Measurements from ENCODE around the gene ZBTB24.

ZBTB24 gene

GRCh38 chr6:109498052-109498451 lies 15.0 kb upstream of the ZBTB24 start:
- TF ChIP-seq CTCF (IDR thresholded peaks at IDR 0.05), result no peak
- Histone ChIP-seq H3K36me3 (no peaks in the 10 kb centered on the region), H3K27ac (no peak overlapping the region), H3K4me1 (ENCODE audit: control insufficient read depth in 1 of 2, insufficient read depth in 1 of 2, low read depth in 1 of 2, low read length in 1 of 2) (no peaks in the 10 kb centered on the region), H3K27me3 (no peaks in the 10 kb centered on the region), H3K9me3 (no peaks in the 10 kb centered on the region), H3K4me3 (ENCODE audit: low read depth in 1 of 2, low read length in 1 of 2) (no peak overlapping the region)

GRCh38 chr6:109496036-109496772 lies 13.2 kb upstream of the ZBTB24 start:
- no peak for TF ChIP-seq CTCF (IDR thresholded peaks at IDR 0.05)
- no peaks in the 10 kb centered on the region for H3K4me1 ChIP-seq (ENCODE audit: control insufficient read depth in 1 of 2, insufficient read depth in 1 of 2, low read depth in 1 of 2, low read length in 1 of 2)
- H3K27me3 ChIP-seq, result no peaks in the 10 kb centered on the region
- H3K4me3 ChIP-seq (ENCODE audit: low read depth in 1 of 2, low read length in 1 of 2), result no peak overlapping the region
- H3K9me3 ChIP-seq, result no peaks in the 10 kb centered on the region
- H3K27ac ChIP-seq, result no peak overlapping the region
- no peaks in the 10 kb centered on the region for H3K36me3 ChIP-seq

- no peak for TF ChIP-seq CTCF (IDR thresholded peaks at IDR 0.05)
- no peaks in the 10 kb centered on the region for H3K27me3 ChIP-seq
- no peak overlapping the region for H3K4me3 ChIP-seq (ENCODE audit: low read depth in 1 of 2, low read length in 1 of 2)
These were observed 10.8 kb upstream of the ZBTB24 start for GRCh38 chr6:109493865-109494264.

GRCh38 chr6:109491207-109491938 lies 8.4 kb upstream of the ZBTB24 start:
- Histone ChIP-seq H3K4me1 (ENCODE audit: control insufficient read depth in 1 of 2, insufficient read depth in 1 of 2, low read depth in 1 of 2, low read length in 1 of 2) (no peaks in the 10 kb centered on the region), H3K4me3 (ENCODE audit: low read depth in 1 of 2, low read length in 1 of 2) (no peak overlapping the region), H3K9me3 (no peaks in the 10 kb centered on the region), H3K27ac (no peak overlapping the region), H3K36me3 (no peaks in the 10 kb centered on the region), H3K27me3 (no peaks in the 10 kb centered on the region)
- TF ChIP-seq CTCF (IDR thresholded peaks at IDR 0.05), result no peak

More at GRCh38 chr6:109493865-109494264, 10.8 kb upstream of the ZBTB24 start:
- no peaks in the 10 kb centered on the region for H3K4me1 ChIP-seq (ENCODE audit: control insufficient read depth in 1 of 2, insufficient read depth in 1 of 2, low read depth in 1 of 2, low read length in 1 of 2)
- H3K36me3 ChIP-seq, result no peaks in the 10 kb centered on the region
- no peak overlapping the region for H3K27ac ChIP-seq
- no peaks in the 10 kb centered on the region for H3K9me3 ChIP-seq

- no peak for TF ChIP-seq CTCF (IDR thresholded peaks at IDR 0.05)
- Histone ChIP-seq H3K27ac (no peak overlapping the region), H3K27me3 (no peaks in the 10 kb centered on the region), H3K36me3 (no peaks in the 10 kb centered on the region), H3K4me3 (ENCODE audit: low read depth in 1 of 2, low read length in 1 of 2) (no peak overlapping the region), H3K4me1 (ENCODE audit: control insufficient read depth in 1 of 2, insufficient read depth in 1 of 2, low read depth in 1 of 2, low read length in 1 of 2) (no peaks in the 10 kb centered on the region), H3K9me3 (no peaks in the 10 kb centered on the region)
These were observed 7.7 kb upstream of the ZBTB24 start for GRCh38 chr6:109490713-109491112.
